Colon (tissue), 2 donors: ENCODE data around the gene TMEM240.
"Not testable (repeated sequence)": the region's sequence is repeated elsewhere in the genome, so short reads cannot be mapped to it uniquely, and the experiment has no call there.

ENCODE experiments used
- FAIRE-seq: peaks from 2 replicates; lab custom pipeline; 2012; peaks lifted over from hg19 to GRCh38; lab: Jason Lieb, UNC
- donor health status: control.
- donor health status: control.

Gene TMEM240

DNA sequence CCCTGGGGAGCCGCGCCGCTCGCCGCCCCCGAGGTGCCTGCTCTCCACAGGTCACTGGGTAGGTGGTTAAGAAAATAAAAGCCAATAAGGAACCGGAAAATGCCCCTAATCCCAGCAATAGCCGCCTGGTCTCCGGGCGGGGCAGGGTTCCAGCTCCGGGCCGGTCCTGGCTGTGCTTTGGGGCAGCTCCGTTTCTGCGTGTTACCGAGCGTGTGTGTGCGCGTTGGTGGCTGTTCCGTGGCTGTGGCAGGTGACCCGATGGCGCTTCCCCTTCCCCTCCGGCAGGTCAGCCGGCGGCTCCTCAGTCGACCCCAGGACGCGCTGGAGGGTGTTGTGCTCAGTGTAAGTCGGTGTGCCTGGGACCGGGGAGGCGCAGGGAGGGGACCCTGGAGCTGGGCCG is 17.2 kb downstream of the TMEM240 start:
- FAIRE-seq = not testable (repeated sequence)

DNA sequence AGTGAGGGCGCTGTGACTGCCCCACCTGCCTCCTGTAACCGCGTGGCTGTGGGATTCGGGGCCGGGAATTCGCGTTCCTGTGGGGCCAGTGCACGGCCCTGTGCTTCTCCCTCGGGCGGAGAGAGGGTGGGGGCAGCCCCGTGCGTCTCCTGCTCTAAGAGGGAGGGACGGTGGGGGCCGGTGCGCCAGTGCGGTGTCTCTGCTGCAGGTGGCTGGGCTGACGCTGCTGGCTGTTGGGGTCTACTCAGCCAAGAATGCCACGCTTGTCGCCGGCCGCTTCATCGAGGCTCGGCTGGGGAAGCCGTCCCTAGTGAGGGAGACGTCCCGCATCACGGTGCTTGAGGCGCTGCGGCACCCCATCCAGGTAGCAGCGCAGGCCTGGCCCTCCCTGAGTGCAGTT is 17.9 kb downstream of the TMEM240 start:
- FAIRE-seq = not testable (repeated sequence)

DNA sequence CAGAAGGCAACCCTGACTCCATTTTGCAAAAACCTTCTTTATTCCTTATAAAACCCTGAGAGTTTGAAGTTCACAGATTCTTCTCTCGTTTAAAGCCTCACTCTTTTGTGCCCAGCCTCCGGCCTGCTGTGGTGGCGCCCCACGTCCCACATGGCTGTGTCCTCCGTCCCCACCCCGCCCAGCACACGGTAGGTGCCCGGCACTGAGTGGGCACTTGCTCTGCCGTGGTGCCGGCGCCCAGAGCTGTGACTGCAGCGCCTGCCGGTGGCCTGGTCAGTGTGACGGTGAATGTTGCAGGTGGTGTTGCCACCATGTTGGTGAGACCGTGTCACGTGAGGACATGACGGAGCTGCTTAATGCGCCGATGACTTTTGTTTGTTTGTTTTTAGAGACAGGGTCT is 19.1 kb downstream of the TMEM240 start:
- no peak for FAIRE-seq

DNA sequence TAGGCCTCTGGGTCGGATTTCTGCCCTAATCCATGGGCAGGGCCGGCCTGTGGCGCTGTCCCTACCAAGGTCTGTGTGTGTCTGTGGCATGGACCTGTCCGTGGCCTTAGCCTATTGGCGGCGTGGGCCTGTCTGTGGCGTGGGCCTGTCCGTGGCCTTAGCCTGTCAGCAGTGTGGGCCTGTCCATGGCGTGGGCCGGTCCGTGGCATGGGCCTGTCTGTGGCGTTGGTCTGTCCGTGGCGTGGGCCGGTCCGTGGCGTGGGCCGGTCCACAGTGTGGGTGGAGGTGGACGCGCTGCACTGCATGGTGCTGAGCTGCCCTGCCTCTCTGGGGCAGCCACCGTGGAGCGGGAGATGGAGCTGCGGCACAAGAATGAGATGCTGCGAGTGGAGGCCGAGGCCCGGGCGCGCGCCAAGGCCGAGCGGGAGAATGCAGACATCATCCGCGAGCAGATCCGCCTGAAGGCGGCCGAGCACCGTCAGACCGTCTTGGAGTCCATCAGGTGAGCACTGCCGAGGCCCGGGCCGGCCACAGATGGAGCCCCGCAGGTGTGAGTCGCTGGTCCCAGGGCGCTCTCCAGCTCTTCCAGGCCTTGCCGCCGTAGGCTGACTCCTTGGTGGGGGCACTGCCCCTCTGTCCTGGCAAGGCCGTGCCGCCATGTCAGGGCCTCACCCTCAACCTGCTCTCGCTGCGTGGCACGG is 20.5 kb downstream of the TMEM240 start:
- not testable (repeated sequence) for FAIRE-seq

DNA sequence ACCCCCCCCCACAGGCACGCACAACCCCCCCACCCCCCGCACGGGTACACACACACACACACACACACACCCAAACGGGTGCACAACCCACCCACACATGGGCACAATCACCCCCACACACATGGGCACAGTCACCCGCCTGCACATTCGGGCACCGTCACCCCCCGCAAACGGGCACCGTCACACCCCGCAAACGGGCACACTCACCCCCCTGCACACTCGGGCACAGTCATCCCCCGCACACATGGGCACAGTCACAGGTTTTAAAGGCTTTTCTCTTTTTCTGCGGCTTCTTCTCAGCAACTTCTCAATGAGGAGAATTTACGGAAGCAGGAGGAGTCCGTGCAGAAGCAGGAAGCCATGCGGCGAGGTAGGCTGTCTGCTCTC is 21.8 kb downstream of the TMEM240 start:
- not testable (repeated sequence) for FAIRE-seq

DNA sequence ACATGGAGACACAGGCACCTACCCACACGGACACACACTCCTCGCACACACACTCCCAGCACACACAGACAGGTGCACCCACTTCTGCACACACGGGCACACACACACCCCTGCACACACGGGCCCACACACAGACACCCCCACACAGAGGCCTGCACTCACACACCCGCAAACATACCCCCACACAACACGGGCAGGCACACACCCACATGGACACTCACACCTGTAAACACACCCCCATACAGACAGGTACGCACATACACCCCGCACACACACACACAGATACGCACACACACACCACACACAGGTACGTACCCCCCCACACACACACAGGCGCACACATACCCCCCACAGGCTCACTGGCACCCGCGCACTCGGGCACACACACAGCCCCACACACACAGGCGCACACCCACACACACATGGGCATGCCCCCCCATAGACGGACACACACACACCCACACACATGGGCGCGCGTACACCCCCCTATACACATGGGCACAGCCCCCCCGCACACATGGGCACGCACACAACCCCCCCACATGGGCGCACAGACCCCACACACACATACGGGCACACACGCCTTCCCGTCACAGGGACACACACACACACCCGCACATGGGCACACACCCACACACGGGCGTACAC is 22.3 kb downstream of the TMEM240 start:
- FAIRE-seq = no peak

DNA sequence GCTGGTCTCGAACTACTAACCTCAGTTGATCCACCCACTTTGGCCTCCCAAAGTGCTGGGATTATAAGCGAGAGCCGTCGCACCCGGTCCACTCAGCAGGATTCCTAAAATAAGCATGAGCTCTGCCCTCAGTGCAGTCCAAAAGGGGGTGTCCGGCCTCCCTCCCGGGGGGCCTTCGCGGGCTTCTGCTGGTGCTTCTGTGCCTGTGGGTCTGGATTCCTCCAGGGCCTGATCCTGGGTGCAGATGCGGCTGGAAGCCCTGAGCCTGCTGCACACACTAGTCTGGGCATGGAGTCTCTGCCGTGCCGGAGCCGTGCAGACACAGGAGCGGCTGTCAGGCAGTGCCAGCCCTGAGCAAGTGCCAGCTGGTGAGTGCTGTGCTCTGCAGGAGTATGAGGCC is 23.5 kb downstream of the TMEM240 start:
- not testable (repeated sequence) for FAIRE-seq

DNA sequence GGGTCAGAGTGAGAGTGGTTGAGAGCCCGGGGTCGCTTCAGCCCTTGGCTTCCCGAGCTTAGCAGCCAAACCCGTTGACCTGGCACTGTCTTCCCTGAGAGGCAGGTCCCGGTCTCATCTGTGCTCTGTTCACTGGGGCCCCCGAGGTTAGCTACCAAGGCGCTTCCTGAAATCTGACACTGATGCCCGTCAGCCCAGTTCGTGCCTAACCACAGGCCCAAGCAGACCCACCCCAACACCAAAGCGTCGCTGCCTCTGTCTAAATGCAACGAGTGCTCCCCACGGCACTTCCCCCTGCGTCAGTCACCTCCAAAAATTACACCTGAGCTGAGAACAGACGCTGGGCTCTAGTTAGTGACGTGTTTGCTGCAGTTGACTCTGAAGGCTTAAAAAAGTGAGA is 26.0 kb downstream of the TMEM240 start:
- not testable (repeated sequence) for FAIRE-seq

DNA sequence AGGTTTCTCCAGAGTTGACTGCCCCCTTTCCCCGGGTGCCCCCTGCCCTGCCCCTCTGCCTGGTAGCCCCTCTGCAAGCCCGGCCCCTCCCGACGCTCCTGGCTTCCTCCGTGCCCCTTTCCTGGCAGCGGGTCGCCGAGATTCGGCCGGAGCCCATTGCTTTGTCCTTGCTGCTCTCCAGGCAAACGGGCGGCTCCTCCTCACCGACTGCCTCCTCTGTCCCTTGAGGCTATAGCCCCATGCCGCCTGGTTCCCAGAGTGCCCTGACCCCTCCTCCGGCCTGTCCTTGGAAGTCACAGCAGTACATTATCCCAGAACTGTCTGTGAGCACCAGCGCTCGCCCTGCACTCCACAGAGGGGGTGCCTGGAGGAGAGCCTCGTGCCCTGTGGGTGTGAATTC is 26.7 kb downstream of the TMEM240 start:
- FAIRE-seq = not testable (repeated sequence)

DNA sequence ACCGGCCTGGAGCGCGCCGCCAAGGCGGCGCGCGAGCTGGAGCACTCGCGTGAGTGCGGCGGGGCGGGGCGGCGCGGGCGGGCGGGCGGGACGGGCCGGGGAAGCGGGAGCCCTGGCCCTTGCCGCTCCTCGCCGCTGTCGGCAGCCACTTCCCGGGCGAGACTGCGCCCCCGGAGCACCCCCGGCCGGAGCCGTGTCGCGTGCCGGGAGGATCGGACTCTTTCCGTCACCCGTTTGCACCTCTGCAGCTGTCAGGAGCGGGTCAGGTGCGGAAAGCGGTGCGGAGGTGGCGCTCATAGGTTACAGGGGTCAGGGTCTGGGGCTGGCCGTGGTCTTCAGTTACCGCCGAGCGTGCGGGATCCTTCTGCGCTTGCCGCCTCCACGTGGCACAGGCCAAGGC is 28.0 kb downstream of the TMEM240 start:
- FAIRE-seq = not testable (repeated sequence)

DNA sequence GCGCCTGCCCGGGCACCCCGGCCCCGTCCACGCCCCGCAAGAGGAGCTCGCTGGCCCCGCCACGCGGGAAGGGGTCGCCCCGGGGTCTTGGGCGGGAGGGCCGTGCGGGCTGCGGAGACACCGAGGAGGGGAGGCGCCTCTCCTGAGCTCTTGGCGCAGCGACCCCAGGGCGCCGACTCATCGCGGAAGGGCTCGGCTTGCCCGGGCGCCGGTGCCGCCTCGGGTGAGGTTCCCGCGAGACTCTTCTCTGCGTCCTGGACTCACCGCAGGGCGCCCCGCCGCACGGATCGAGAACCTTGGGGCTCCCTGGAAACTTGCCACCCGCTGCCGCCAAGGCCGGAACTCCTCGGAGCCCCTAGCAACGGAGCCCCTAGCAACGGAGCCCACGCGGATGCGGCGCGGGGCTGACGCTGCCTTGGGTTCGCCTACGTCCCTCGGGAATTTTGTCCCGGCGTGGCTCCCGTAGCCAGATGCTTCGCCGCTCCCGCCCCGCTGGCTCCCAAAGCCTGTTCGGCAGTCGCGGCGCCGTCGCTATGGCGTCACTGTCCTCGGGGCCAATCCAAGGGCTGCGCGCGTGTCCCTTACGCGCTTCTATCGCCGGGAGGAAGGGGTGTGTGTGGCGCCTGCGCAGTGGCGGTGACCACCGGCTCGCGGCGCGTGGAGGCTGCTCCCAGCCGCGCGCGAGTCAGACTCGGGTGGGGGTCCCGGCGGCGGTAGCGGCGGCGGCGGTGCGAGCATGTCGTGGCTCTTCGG is 28.7 kb downstream of the TMEM240 start, which contains the start of gene ATAD3A:
TSS of gene ATAD3A (plus strand) at position 630 of the 753 bp plus-strand sequence. CDS start at position 737, 107 bp downstream.
- FAIRE-seq = no peak

DNA sequence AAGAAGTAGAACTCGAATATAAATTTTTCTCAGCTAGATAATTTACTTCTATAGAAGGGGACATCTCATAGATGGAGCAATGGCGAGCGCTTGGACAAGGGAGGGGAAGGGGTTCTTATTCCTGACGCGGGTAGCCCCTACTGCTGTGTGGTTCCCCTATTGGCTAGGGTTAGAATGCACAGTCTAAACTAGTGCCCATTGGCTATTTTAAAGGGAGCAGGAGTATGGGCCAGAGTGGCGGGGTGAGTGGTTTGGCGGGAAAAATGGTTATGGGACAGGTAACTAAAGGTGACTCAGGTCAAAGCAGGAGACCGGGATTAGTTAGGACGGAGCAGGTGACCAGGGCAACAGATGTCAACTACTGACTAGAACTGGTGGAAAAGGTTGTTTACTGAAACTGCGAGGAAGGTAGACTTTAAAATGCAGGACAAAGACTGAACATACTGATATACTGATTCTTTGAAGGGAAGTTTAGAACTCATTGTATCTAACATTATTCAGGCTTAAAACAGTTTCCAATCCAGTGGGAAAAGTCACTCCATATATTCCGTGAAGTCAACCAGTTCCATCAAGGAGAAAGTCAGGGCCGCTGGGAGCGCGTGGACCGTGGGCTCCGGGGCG is 29.4 kb downstream of the TMEM240 start:
- FAIRE-seq = no peak

DNA sequence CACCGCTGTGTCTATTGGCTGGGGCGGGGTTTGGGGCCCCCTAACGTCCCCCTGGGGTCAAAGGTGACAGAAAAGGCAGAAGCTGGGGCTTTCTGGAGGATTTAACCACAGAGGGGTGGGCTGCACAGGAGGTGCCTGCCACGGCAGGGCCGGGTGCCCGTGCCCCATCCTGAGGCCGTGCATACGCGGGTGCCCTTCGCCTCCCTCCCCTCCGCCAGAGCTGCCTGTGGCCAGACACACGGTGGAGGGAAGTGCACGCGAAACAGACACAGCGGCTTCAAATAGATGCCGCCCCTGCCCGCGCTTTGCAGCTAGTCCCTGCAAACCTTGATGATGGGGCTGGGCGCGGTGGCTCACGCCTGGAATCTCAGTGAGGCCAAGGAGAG is 31.0 kb downstream of the TMEM240 start:
- FAIRE-seq = not testable (repeated sequence)

DNA sequence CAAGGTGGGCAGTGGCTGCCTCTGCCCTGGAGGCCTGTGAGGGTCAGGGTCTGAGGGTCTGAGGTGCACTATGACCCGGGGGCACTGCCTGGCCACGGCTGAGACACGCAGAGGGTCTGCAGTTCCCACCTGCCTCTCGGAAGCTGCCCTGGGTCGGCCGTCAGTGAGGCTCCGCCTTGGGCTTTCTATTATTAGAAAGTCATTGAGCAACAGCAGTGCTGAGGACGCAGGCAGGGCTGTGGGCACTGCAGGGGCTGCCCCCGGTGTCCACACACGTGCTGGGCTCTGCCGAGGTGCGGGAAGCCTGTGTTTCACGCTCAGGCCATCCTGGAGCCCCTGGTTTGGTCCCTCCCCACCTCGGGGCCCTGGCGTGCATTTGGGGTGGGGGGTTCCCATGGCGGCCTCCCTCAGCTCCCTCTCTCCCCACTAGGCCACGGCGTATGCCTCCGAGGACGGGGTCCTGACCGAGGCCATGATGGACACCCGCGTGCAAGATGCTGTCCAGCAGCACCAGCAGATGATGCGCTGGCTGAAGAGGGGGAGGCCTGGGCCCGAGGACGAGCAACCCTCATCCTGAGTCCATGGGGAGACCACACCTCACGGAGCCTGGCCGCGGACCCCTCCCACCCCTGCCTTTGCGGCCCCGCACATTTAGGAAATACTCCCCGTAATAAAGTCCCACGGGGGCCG is 31.5 kb downstream of the TMEM240 start:
- not testable (repeated sequence) for FAIRE-seq

DNA sequence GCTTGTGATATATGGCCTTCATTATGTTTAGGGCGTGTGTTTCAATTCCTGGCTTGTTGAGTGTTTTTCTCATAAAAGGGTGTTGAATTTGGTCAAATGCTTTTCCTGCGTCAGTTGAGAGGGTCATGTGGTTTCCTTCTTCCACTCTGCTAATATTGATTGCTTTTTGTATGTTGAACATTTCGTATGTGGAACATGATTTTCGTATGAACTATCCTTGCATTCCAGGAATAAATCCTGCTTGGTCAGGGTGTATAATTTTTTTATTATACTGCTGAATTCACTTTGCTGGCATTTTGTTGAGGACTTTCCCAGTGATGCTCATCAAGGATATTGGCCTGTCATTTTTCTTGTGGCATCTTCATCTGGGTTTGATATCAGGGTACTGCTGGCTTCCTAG is 33.1 kb downstream of the TMEM240 start:
- no peak for FAIRE-seq

DNA sequence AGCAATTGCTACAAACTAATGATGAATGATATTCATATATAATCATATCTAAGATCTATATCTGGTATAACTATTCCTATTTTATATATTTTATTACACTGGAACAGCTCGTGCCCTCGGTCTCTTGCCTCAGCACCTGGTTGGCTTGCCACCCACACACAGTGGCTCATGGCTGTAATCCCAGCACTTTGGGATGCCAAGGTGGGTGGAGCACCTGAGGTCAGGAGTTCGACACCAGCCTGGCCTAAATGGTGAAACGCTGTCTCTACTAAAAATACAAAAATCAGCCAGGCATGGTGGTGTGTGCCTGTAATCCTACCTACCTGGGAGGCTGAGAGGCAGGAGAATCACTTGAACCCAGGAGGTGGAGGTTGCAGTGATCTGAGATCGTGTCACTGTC is 34.6 kb downstream of the TMEM240 start:
- not testable (repeated sequence) for FAIRE-seq

DNA sequence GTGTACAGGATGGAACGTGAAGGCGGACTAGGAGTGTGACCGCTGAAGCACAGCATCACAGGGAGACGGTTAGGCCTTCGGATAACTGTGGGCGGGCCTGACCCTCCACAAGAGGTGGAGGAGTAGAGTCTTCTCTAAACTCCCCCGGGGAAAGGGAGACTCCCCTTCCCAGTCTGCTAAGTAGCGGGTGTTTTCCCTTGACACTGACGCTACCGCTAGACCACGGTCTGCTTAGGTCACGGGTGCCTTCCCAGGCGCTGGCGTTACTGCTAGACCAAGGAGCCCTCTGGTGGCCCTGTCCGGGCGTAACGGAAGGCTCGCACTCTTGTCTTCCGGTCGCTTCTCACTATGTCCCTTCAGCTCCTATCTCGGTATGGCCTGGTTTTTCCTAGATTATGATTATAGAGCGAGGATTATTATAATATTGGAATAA is 35.0 kb downstream of the TMEM240 start:
- not testable (repeated sequence) for FAIRE-seq

DNA sequence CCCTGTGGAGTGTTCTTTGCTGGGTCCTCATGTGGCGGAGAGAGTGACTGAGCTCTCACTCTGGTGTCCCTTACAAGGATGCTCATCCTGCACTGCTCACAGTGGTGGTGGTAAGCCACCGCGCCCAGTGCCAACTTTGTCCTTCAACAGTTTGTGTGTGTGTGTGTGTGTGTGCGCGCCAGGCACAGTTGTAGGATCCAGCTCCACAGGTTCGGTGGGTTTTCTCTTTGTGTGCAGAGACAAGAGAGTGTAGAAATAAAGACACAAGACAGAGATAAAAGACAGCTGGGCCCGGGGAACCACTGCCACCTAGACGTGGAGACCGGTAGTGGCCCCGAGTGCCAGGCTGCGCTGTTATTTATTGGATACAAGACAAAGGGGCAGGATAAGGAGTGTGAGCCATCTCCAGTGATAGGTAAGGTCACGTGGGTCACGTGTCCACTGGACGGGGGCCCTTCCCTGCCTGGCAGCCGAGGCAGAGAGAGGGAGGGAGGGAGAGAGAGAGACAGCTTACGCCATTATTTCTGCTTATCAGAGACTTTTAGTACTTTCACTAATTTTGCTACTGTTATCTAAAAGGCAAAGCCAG is 35.6 kb downstream of the TMEM240 start:
- FAIRE-seq = not testable (repeated sequence)

DNA sequence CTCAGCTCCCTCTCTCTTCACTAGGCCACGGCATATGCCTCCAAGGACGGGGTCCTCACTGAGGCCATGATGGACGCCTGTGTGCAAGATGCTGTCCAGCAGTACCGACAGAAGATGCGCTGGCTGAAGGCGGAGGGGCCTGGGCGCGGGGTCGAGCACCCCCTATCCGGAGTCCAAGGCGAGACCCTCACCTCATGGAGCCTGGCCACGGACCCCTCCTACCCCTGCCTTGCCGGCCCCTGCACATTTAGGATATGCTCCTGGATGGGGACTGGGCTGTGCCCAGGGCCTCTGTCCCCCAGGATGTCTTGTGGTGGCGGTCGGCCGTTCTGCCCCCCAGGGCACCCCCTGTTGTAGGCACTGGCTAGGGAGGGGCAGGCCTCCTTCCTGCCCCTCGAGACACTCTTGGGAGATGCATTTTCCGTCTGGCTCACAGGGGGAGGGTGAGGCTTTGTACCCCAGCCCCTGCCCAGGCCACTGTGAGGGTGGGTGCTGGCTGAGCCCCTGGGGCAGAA is 44.9 kb downstream of the TMEM240 start:
- FAIRE-seq = not testable (repeated sequence)

DNA sequence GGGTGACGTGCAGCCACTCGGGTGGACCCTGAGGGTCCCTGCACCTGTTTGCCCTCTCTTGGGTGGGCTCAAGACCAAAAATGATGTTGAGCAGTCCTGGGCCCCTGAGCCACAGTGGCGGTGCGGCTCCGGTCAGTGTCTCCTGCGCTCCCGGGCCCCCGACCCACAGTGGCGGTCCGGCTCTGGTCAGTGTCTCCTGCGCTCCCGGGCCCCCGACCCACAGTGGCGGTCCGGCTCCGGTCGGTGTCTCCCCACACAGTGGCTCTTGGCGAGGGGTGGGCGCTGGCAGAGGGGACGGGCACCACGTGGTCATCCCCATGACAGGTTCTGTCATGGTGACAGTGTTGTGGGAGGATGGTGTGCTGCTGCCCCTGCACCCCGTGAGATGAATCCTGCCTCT is 46.1 kb downstream of the TMEM240 start:
- FAIRE-seq = not testable (repeated sequence)

DNA sequence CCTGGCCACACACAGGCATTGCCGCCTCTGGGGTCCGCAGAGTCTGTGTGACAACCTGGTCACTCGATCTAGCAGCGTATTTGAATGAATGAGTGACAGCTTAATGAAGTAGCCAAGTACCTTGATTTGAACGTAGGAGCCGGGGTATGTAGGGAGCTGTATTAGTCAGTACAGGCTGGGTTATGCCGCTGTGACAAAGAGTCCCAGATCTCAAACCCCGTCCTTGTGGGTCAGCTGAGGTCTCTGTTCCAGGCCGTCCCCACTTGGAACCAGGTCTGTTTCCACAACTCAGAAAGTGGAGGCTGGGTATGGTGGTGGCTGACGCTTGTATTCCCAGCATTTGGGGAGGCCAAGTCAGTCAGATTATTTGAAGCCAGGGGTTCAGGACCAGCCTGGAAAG is 48.8 kb downstream of the TMEM240 start:
- FAIRE-seq = no peak
